Upper lobe of left lung (tissue), 4 donors: ENCODE measurements around the gene BABAM2.
"Not testable (repeated sequence)": the region's sequence is repeated elsewhere in the genome, so short reads cannot be mapped to it uniquely, and the experiment has no call there.

ENCODE experiments used
- CTCF ChIP-seq, 6 experiments: fragments of 450-650 bp in 4 of 6; fragments of 200-600 bp in 2 of 6; sonication (generic) in 2 of 6; IDR thresholded peaks; one replicate each; pipeline ENCODE4 v1.5.1; 2016 to 2019; ENCODE audit warnings: antibody characterized with exemption in 6 of 6
- POLR2AphosphoS5 ChIP-seq, 2 donors: sonication (generic); formaldehyde crosslinking; IDR thresholded peaks; one replicate each; pipeline ENCODE4 v1.5.1; 2017; ENCODE audit warnings: antibody characterized with exemption in 2 of 2

GRCh38 chr2:28371728-28372127 is 481.2 kb downstream of the BABAM2 start:
- not testable (repeated sequence) for TF ChIP-seq CTCF, POLR2AphosphoS5 (IDR thresholded peaks at IDR 0.05)
